GM21447 (cell line): Measurements from ENCODE around the gene AGPAT4.
A peak's percentile ranks its signal among the peaks of the same experiment; 100 is the strongest.

Experiments used
- ATAC-seq: cut with Tn5 transposase; IDR thresholded peaks from one replicate; pipeline ENCODE4 v1.9.1; 2021; ENCODE audit not compliant: unreplicated experiment

Gene AGPAT4

GRCh38 chr6:161284653-161285052 is 10.8 kb upstream of the AGPAT4 start:
- no peak for ATAC-seq

- ATAC-seq = no peak
These were observed 7.2 kb upstream of the AGPAT4 start for GRCh38 chr6:161281092-161281491.

DNA sequence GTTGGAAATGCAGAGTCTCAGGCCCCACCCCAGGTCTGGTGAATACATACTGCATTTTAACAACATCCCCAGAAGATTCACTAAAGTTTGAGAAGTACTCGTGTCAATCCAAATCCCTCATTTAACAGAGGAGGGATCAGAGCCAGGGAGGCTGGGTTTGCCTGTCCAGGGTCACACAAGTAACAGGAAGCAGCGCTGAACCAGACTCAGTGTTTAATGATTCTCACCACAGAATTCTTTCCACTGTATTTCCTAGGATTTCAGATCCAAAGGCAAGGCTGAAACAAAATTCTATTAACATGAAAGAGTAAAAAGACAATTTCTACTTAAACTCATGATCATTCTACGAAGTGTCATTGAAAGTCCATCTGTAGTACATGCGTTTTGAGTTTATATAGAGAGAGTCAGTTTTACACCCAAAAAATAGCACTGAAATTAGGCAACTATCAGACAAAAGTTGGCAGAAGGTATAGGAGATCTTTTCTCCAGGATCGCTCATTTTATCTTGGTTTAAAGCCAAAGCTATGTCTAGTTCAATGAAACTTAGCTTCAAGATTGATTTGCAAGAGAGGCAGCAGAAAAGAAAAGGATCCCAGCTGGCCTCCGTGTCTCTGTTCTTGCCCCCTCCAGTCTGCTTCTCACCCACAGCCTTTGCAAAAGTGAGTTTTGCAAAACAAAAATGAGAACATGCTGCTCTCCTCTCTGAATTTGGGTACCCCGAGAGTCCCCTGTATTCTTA is 6.0 kb upstream of the AGPAT4 start:
- no peak for ATAC-seq

DNA sequence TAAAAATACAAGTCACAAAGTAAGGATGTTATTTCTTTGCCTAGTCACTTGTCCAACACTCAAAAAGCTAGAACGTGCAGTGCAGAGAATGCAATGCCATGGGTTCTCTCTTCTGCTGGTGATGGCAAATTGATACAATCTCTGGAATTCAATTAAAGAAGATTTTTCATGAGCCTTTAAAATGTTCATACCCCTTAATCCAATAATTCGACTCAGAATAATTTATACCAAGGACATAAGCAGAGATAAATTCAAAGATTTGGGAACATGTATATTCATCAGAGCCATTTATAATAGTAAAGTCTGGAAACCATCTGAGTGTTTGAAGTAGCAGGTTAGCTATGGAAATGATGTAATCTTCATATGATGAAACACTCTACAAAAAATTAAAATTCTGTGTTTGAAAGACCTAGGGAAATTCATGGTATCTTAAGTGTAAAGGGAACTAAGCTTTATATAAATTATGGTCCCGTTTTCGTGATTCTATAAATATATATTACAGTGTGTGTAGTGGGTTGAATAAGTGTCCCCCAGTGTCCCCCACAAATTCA is 2.8 kb upstream of the AGPAT4 start:
- ATAC-seq = no peak

DNA sequence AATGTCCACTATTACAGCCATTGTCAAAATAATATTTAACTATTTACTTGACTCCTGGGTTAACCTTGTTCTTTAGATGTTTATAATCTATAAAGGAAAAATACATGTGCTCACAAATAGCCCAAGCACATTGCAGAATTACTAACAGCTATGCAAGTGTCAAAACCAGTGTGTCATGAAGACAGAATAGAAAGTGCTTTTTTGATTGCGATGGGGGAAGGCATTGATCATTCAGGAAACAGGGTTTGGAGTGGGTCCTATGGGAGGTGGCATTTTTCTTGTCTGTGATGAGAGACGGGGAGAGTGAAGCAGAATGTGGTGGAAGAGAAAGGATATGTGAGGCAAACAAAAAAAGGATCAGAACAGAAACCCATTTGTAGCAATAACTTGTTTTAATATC is 1.0 kb upstream of the AGPAT4 start:
- no peak for ATAC-seq

GRCh38 chr6:161274488-161274858 is 612 bp upstream of the AGPAT4 start:
- no peak for ATAC-seq

DNA sequence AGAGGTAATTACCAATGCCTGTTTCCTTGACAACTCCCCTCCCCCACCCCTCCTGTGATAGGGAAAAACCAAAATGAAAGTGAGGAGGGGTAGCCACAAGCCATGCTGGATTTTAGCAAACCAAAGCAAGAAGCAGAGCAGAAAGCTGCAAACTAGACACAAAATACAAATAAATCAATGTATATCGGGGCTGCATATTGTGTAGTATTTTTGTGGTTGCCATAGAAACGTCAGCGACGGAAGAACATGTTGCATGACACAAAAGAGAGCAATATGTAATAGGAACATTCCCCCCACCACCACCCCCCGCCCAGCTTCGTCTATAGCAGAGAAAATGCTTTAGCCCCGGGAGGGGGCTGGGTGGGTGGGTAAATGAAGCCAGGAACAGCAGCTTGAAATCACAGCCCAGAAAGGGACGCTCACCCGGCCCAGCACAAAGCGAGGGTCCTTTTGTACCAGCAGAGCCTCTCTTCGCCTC is 548 bp downstream of the AGPAT4 start:
- peak; percentile 2 for ATAC-seq

DNA sequence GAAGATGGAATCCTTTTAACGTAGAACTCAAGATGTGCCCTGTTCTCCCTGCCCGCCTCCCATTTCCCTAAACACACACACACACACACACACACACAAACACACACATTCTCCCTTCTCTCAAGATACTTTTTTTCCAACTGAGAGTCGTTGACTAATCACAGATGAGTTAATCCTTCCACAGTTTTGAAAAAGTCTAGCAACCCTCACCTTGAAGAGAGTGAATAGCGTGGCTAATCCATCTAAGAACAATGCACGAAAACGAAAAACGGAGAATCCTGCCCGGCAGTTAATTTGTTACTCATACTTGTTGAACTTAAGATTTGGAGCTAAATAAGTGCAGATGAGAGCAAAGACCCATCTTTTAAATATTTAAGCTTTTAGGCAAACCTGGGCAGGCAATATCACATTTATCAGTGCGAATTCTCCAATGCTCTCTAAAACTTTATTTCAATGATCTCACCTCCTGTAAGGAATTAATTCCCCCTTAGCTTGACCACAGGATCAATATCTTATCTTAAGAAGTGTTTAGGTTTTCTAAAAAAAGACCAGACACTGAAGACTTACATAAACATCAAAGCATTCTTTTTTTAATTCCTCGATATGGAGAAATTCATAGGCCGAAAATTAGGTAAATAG is 1.1 kb downstream of the AGPAT4 start:
- no peak for ATAC-seq

DNA sequence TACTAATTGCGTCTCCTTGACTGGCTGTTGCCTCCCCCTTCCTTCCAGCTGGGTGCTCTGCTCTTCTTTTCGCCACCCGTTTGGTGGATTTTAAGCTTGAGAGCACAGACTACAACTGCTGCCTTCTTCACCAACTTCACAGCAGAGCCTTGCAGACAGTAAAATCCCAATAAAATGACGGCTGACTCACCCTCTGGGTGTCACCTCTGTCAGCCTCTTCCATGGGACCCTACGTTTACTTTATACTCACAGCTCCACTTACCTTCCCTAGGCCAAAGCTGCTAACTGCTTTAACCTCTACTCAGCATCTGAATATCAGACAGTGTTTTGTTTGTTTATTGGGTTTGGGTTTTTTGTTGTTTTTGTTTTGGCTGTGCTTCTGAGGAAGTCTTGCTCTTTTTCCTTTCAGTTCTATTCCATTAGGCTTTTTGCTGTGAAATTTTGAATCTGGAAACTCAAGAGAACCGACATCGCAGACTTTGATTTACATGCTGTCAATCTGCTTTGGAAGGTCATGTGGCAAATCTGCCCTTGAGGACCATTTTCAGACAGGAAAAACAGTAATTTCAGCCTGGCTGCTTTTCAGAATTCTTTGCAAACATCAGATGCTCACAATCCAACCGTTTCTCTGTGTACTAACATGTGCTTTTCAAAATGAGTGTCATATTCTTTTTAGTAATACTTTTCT is 2.4 kb downstream of the AGPAT4 start:
- ATAC-seq = no peak

DNA sequence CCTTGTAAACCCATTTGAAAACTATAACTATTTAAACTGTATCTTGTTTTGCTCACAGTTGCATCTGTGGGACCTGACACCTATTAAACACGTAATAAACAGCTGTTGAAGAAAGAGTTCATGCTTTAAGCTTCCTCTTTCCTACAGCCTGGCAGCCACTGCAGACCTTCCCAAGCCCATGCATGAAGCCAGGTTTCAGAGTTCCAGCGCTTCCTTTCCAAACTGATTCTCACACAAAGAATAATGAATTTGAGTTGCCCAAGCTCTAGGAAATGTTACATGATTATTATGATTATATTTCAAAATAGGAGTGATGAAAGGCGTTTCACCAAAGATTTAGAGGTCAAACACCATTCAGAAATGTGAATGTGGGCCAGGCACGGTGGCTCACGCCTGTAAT is 3.7 kb downstream of the AGPAT4 start:
- ATAC-seq = no peak

DNA sequence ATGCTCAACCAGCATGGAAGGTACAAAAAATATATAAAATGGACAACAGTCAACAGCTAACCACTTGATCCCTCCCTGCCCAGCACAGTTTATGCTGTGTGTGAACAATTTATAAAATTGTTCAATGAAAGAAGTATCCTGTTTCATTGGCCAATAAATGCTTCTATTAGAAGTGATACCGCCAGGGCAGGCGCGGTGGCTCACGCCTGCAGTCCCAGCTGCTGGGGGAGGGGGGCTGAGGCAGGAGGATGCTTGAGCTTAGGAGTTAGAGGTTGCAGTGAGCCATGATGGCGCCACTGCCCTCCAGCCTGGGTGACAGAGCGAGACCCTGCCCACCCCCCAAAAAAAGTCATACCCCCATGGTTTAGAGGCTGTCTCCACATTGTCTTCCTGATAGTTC is 4.6 kb downstream of the AGPAT4 start:
- ATAC-seq = no peak

DNA sequence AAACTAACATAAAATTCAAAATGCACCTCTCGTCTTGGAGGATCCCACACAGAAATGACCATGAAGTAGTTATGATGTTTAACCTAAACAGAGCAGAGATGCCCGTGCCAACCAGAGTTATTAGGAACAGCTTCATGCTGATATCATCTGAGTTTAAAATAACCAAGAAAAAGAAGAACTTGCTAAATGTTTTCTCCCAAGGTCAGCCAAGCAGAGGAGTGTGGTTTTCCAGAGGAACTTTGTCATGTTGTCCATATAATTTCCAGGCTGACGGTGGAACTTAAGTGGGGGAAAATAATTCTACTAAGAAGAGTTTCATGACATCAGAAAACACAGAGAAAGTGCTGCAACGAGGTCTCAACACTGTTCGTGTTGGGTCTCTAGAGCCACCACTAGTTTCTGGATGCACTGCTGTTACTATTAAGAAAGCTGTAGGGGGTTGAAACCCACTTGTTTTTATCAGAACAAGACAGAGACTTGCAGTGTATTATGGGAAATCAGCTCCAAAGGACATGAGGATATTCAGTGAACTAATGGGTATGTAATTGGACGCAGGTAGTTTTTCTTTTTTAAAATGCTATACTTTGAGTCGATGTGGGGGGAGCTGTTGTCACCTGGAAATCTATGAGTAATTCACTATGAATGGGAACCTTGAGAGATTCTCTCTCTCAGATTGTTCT is 5.2 kb downstream of the AGPAT4 start:
- ATAC-seq = no peak

GRCh38 chr6:161266513-161267230 is 7.2 kb downstream of the AGPAT4 start:
- no peak for ATAC-seq

DNA sequence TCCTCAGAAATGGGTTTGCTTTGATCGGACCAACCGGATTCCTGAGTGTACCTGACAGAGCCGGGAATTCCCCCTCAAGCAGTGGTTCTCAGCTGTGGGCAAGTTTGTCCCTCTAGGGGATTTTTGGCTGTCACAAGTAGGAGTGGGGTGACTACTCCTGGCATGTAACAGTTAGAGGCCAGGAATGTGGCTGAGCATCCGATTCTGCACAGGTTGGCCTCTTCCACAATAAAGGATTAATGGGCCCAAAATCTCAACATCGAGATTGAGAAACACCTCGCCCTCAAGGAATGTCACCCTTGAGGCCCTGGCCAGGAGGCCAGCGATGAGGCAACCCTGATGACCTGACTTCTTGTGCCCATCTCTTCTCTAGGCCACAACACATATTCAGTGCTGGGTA is 7.9 kb downstream of the AGPAT4 start:
- ATAC-seq = no peak

- ATAC-seq = no peak
These were observed 8.3 kb downstream of the AGPAT4 start for GRCh38 chr6:161265554-161265953.

DNA sequence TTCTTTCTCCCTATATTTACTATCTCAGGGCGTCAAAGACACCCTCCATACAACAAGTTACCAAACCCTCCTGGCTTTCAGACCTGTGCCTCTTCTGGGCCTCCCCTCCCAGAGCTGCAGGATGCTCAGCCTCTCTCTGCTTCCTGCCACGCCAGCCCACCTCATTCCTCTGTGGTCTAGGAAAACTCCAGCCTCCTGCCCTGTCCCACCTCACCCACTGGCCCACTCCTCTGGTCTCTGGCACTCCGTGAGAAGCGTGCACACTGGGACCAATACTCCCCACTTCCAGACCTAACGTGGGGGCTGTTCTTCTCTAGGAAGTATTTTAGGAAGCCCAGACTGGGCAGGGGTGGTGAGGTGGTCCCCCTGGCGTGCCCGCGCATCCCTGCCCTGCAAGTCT is 9.7 kb downstream of the AGPAT4 start:
- ATAC-seq = no peak

GRCh38 chr6:161261816-161262215 is 12.0 kb downstream of the AGPAT4 start:
- ATAC-seq = no peak

GRCh38 chr6:161261325-161261724 is 12.5 kb downstream of the AGPAT4 start:
- no peak for ATAC-seq

GRCh38 chr6:161259302-161259701 is 14.6 kb downstream of the AGPAT4 start:
- ATAC-seq = no peak

DNA sequence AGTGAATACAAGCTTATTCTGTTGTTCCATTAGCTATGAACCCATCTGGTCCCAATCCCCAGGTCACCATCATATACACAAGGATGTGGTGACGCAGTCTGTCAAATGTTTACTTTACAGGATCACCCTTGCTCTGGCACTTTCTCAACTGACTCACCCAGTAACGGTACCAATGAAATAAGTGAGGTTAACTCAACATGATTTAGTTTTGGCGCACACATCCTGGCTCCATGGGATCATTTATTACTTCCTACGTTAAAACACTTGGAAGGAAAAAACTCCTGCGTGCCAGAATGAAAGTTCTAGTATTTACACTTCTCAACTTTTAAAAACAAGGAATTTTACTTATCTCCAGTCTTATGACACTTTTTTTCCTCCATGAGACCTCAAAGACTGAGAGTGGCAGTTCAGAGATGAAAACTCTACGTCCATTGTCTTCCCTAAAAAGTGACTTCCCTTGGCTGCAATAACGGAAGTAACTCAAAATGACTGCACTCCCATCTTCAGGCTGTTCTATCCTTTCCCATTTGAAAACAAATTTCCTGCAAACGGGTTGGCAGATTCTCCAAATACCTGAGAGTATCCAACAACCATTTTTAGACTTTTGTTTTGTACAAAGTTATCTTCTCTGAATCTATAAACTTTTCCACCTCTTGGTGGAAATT is 15.9 kb downstream of the AGPAT4 start:
- ATAC-seq = no peak
